Measurements from ENCODE around the gene MYO5B. TPM values are rescaled to one million over a fixed set of nuclear protein-coding genes. Genes with fewer than 3 reads are reported as not detected.

MYO5B gene
- total RNA-seq, 1 donor from 2014 or later = 6.7 TPM

DNA sequence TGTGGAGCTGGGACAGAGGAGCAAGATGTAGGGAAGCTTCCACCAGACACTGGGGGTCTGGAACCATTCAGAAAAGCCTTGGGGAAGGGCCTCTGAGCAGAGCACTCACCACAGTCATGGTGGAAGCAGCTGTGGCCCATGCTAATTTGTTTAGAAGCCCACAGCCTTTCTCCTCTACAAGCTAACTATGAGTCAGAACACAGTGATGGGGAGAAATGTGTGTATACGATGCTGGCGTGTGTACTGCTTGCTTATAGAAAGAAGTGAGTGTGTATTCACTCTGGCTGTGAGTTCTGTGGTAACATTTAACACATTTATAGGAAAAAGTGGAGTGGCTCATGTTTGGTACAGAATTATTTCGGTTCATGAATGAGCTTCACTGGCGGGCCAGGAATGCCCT is 224.6 kb downstream of the MYO5B start:
- DNase-seq (ENCODE audit: low spot score) = no peak
- Histone ChIP-seq H2AFZ (replicated peaks) (no peak overlapping the region), H4K20me1 (ENCODE audit: low read depth) (no peaks in the 10 kb centered on the region), H3K27me3 (no peaks in the 10 kb centered on the region), H3K27ac (no peak overlapping the region), H3K36me3 (no peaks in the 10 kb centered on the region), H3K4me3 (no peak overlapping the region), H3K79me2 (ENCODE audit: low read depth) (no peaks in the 10 kb centered on the region), H3K9me3 (ENCODE audit: low read depth) (no peaks in the 10 kb centered on the region), H3K4me2 (no peak overlapping the region), H3K4me1 (no peaks in the 10 kb centered on the region), H3F3A (ENCODE audit: low read depth) (no peaks in the 10 kb centered on the region), H3K9ac (no peak overlapping the region)
- Mint-ChIP-seq H3K36me3 (no peaks in the 10 kb centered on the region), H3K27me3 (ENCODE audit: insufficient read depth, low read depth) (no peaks in the 10 kb centered on the region), H3K4me3 (no peak overlapping the region), H3K27ac (no peak overlapping the region), H3K4me1 (peaks cover 2% of the 10 kb centered on the region), H3K9me3 (no peaks in the 10 kb centered on the region)
- TF ChIP-seq, protein P1, sequence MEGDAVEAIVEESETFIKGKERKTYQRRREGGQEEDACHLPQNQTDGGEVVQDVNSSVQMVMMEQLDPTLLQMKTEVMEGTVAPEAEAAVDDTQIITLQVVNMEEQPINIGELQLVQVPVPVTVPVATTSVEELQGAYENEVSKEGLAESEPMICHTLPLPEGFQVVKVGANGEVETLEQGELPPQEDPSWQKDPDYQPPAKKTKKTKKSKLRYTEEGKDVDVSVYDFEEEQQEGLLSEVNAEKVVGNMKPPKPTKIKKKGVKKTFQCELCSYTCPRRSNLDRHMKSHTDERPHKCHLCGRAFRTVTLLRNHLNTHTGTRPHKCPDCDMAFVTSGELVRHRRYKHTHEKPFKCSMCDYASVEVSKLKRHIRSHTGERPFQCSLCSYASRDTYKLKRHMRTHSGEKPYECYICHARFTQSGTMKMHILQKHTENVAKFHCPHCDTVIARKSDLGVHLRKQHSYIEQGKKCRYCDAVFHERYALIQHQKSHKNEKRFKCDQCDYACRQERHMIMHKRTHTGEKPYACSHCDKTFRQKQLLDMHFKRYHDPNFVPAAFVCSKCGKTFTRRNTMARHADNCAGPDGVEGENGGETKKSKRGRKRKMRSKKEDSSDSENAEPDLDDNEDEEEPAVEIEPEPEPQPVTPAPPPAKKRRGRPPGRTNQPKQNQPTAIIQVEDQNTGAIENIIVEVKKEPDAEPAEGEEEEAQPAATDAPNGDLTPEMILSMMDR (IDR thresholded peaks at IDR 0.05) = no peak
- TF ChIP-seq EZH2phosphoT487 (IDR thresholded peaks at IDR 0.05) = no peak

DNA sequence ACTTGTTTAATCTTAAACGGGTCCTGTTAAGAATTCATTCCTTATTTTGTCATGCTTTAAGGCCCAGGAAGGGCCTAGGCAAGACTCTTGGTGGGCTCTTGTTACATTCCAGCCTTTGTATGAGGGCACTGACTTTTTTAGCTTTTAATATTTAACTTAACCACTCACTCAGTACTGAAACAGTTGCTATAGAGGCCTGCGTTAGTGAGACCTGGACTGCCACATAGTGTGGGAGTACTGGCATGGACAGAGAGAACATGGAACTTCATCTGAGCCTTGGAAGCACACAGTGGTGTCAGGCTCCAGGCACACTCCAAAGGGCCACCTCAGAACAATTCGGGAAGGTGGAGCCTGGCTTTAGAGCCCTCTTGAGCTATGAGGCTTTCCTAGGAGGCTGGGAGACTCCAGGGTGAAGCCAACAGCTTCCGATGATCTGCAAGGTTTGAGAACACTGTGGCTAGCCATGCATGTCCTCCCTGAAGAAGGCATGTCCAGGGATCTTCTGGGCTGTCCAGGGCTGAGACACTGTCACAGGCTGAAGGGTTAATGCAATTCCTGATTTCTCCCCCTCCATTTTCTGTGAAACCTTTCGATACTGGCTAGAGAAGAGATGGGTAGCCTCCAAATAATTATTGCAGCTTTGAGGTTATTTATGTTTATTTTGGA is 226.2 kb downstream of the MYO5B start:
- Histone ChIP-seq H3K27me3 (no peaks in the 10 kb centered on the region), H3K36me3 (no peaks in the 10 kb centered on the region), H3F3A (ENCODE audit: low read depth) (no peaks in the 10 kb centered on the region), H3K4me3 (no peak overlapping the region), H2AFZ (replicated peaks) (no peak overlapping the region), H3K79me2 (ENCODE audit: low read depth) (no peaks in the 10 kb centered on the region), H3K9me3 (ENCODE audit: low read depth) (no peaks in the 10 kb centered on the region), H3K9ac (no peak overlapping the region), H3K4me1 (no peaks in the 10 kb centered on the region), H3K27ac (no peak overlapping the region), H4K20me1 (ENCODE audit: low read depth) (no peaks in the 10 kb centered on the region), H3K4me2 (no peak overlapping the region)
- H3K4me1 Mint-ChIP-seq = peaks cover 2% of the 10 kb centered on the region
- no peak for DNase-seq (ENCODE audit: low spot score)
- H3K27ac Mint-ChIP-seq = no peak overlapping the region
- no peaks in the 10 kb centered on the region for H3K27me3 Mint-ChIP-seq (ENCODE audit: insufficient read depth, low read depth)
- no peaks in the 10 kb centered on the region for H3K36me3 Mint-ChIP-seq
- no peaks in the 10 kb centered on the region for H3K9me3 Mint-ChIP-seq
- TF ChIP-seq EZH2phosphoT487 (IDR thresholded peaks at IDR 0.05) (no peak), EZH2 (IDR thresholded peaks at IDR 0.05) (no peak)
- TF ChIP-seq, protein P1 (IDR thresholded peaks at IDR 0.05) = no peak
- H3K4me3 Mint-ChIP-seq = no peak overlapping the region

DNA sequence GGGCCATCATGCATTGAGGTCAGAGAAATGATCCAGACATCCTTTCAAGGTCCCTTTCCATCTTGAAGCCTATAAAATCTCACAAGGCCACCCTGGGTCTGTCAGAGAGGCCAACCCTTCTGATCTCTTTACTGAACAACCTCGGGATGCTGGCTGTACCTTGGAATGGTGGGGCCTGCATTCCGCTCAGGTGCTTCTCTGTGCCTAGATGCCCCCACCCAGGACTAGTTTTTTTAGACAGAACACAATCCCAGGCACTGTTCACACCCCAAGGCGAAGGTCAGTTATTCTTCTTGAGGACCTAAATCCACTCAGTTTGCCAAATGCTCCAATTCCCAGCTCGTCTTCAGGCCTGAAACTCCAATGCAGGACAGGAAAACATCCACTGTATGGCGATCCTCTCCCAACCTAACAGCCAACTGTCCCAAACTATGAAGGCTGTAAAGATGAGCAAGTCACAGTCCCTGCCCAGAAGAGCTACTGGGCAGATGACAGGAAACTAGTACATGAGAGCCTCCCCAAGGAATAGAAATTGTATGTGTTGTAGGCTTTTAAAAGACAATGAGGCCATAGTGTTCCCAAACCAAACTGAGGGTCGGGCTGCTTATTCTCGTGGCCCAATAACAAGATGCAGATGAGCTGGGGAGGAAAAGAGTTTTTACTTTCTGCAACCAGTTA is 227.2 kb downstream of the MYO5B start:
- H3K27me3 Mint-ChIP-seq (ENCODE audit: insufficient read depth, low read depth) = no peaks in the 10 kb centered on the region

More for the DNA sequence above, 227.2 kb downstream of the MYO5B start:
- H3K36me3 Mint-ChIP-seq = no peaks in the 10 kb centered on the region
- Histone ChIP-seq H2AFZ (replicated peaks) (no peak overlapping the region), H3K27ac (no peak overlapping the region), H3K9me3 (ENCODE audit: low read depth) (no peaks in the 10 kb centered on the region), H3K4me3 (no peak overlapping the region), H4K20me1 (ENCODE audit: low read depth) (no peaks in the 10 kb centered on the region), H3K9ac (no peak overlapping the region), H3K36me3 (no peaks in the 10 kb centered on the region), H3K4me1 (no peaks in the 10 kb centered on the region), H3K27me3 (no peaks in the 10 kb centered on the region), H3K79me2 (ENCODE audit: low read depth) (no peaks in the 10 kb centered on the region), H3F3A (ENCODE audit: low read depth) (no peaks in the 10 kb centered on the region), H3K4me2 (no peak overlapping the region)
- no peaks in the 10 kb centered on the region for H3K9me3 Mint-ChIP-seq
- TF ChIP-seq EZH2phosphoT487 (IDR thresholded peaks at IDR 0.05) (no peak), EZH2 (IDR thresholded peaks at IDR 0.05) (no peak)
- TF ChIP-seq, protein P1 (IDR thresholded peaks at IDR 0.05) = no peak
- H3K27ac Mint-ChIP-seq = no peak overlapping the region
- H3K4me1 Mint-ChIP-seq = peaks cover 2% of the 10 kb centered on the region
- DNase-seq (ENCODE audit: low spot score) = no peak
- no peak overlapping the region for H3K4me3 Mint-ChIP-seq
